NT2/D1 (cell line): ENCODE data around the gene SERTAD2.

ENCODE experiments used
- DNase-seq: peaks from one replicate; pipeline ENCODE4 v3.0.0-alpha.2; 2011; ENCODE audit warnings: low read depth, low spot score
- H3K27me3 ChIP-seq: 2 replicates; pipeline ENCODE4 v1.6.0; 2011; ENCODE audit warnings: mild to moderate bottlenecking; ENCODE audit not compliant: insufficient read length, insufficient read depth
- H3K36me3 ChIP-seq: 2 replicates; pipeline ENCODE4 v1.6.1; 2011; ENCODE audit warnings: mild to moderate bottlenecking, low read length, mixed read lengths; ENCODE audit not compliant: insufficient read depth, insufficient read length
- H3K4me1 ChIP-seq: 2 replicates; pipeline ENCODE4 v1.5.1; 2011; ENCODE audit not compliant: insufficient read depth, insufficient read length
- H3K4me3 ChIP-seq: 2 replicates; pipeline ENCODE4 v1.5.1; 2011; ENCODE audit warnings: low read depth; ENCODE audit not compliant: insufficient read length
- H3K9ac ChIP-seq: 2 replicates; pipeline ENCODE4 v1.6.0; 2011; ENCODE audit warnings: low read depth; ENCODE audit not compliant: insufficient read length
- H3K9me3 ChIP-seq: 2 replicates; pipeline ENCODE4 v1.5.1; 2011; ENCODE audit warnings: mild to moderate bottlenecking, low read length; ENCODE audit not compliant: insufficient read depth
- SUZ12 ChIP-seq: IDR thresholded peaks from 2 replicates; pipeline ENCODE4 v1.6.1; 2011; ENCODE audit not compliant: insufficient read length, insufficient read depth; ENCODE audit errors: extremely low read depth
- YY1 ChIP-seq: IDR thresholded peaks from 2 replicates; pipeline ENCODE4 v1.6.1; 2011; ENCODE audit not compliant: insufficient read length, insufficient read depth
- ZNF274 ChIP-seq: IDR thresholded peaks from 2 replicates; pipeline ENCODE4 v1.6.1; 2011; ENCODE audit warnings: mild to moderate bottlenecking, low read depth, low read length

Gene SERTAD2

GRCh38 chr2:64669288-64669687 is 15.6 kb upstream of the SERTAD2 start:
- H3K36me3 ChIP-seq: no peaks in the 10 kb centered on the region
- no peak overlapping the region for H3K4me3 ChIP-seq
- no peak overlapping the region for H3K9ac ChIP-seq
- TF ChIP-seq SUZ12 (no peak), ZNF274 (no peak), YY1 (no peak)
- H3K4me1 ChIP-seq: no peaks in the 10 kb centered on the region
- no peaks in the 10 kb centered on the region for H3K9me3 ChIP-seq
- DNase-seq: no peak
- no peaks in the 10 kb centered on the region for H3K27me3 ChIP-seq

GRCh38 chr2:64668542-64668941 is 14.8 kb upstream of the SERTAD2 start:
- TF ChIP-seq YY1 (no peak), SUZ12 (no peak), ZNF274 (no peak)
- H3K9me3 ChIP-seq: no peaks in the 10 kb centered on the region
- no peaks in the 10 kb centered on the region for H3K36me3 ChIP-seq
- no peaks in the 10 kb centered on the region for H3K27me3 ChIP-seq
- no peak overlapping the region for H3K4me3 ChIP-seq
- no peaks in the 10 kb centered on the region for H3K4me1 ChIP-seq
- H3K9ac ChIP-seq: no peak overlapping the region
- DNase-seq: no peak

GRCh38 chr2:64667535-64667934 is 13.8 kb upstream of the SERTAD2 start:
- Histone ChIP-seq H3K9ac (no peak overlapping the region), H3K4me1 (no peaks in the 10 kb centered on the region), H3K27me3 (no peaks in the 10 kb centered on the region), H3K4me3 (no peak overlapping the region), H3K36me3 (no peaks in the 10 kb centered on the region), H3K9me3 (no peaks in the 10 kb centered on the region)
- no peak for DNase-seq
- TF ChIP-seq YY1 (no peak), ZNF274 (no peak), SUZ12 (no peak)

GRCh38 chr2:64666810-64667438 is 13.2 kb upstream of the SERTAD2 start:
- Histone ChIP-seq H3K9ac (no peak overlapping the region), H3K27me3 (no peaks in the 10 kb centered on the region), H3K9me3 (no peaks in the 10 kb centered on the region), H3K4me1 (no peaks in the 10 kb centered on the region), H3K36me3 (no peaks in the 10 kb centered on the region), H3K4me3 (no peak overlapping the region)
- DNase-seq: no peak
- TF ChIP-seq YY1: no peak
- TF ChIP-seq SUZ12: no peak
- no peak for TF ChIP-seq ZNF274

- Histone ChIP-seq H3K4me3 (no peak overlapping the region), H3K4me1 (no peaks in the 10 kb centered on the region), H3K9ac (no peak overlapping the region), H3K27me3 (no peaks in the 10 kb centered on the region), H3K9me3 (no peaks in the 10 kb centered on the region), H3K36me3 (no peaks in the 10 kb centered on the region)
- no peak for DNase-seq
- TF ChIP-seq SUZ12: no peak
- TF ChIP-seq YY1: no peak
- no peak for TF ChIP-seq ZNF274
These were observed 12.0 kb upstream of the SERTAD2 start for GRCh38 chr2:64665709-64666108.

- H3K4me1 ChIP-seq: no peaks in the 10 kb centered on the region
- no peaks in the 10 kb centered on the region for H3K27me3 ChIP-seq
- DNase-seq: no peak
- no peak overlapping the region for H3K9ac ChIP-seq
- H3K4me3 ChIP-seq: no peak overlapping the region
- TF ChIP-seq ZNF274: no peak
- TF ChIP-seq YY1: no peak
- TF ChIP-seq SUZ12: no peak
- H3K9me3 ChIP-seq: no peaks in the 10 kb centered on the region
- no peaks in the 10 kb centered on the region for H3K36me3 ChIP-seq
These were observed 9.7 kb upstream of the SERTAD2 start for GRCh38 chr2:64663402-64663801.

- TF ChIP-seq YY1: no peak
- TF ChIP-seq SUZ12: no peak
- TF ChIP-seq ZNF274: no peak
- Histone ChIP-seq H3K9me3 (no peaks in the 10 kb centered on the region), H3K4me1 (no peaks in the 10 kb centered on the region), H3K36me3 (no peaks in the 10 kb centered on the region), H3K9ac (no peak overlapping the region), H3K4me3 (no peak overlapping the region), H3K27me3 (no peaks in the 10 kb centered on the region)
- no peak for DNase-seq
These were observed 8.0 kb upstream of the SERTAD2 start for GRCh38 chr2:64661741-64662169.

- no peak overlapping the region for H3K9ac ChIP-seq
These were observed 5.5 kb upstream of the SERTAD2 start for GRCh38 chr2:64659252-64659651.

More at GRCh38 chr2:64659252-64659651, 5.5 kb upstream of the SERTAD2 start:
- no peaks in the 10 kb centered on the region for H3K27me3 ChIP-seq
- H3K36me3 ChIP-seq: no peaks in the 10 kb centered on the region
- TF ChIP-seq ZNF274 (no peak), YY1 (no peak), SUZ12 (no peak)
- H3K9me3 ChIP-seq: no peaks in the 10 kb centered on the region
- no peaks in the 10 kb centered on the region for H3K4me1 ChIP-seq
- no peak overlapping the region for H3K4me3 ChIP-seq
- DNase-seq: no peak
